ENCODE results near the gene NCOA1. TPM values are rescaled to one million over a fixed set of nuclear protein-coding genes. Genes with fewer than 3 reads are reported as not detected.

Gene NCOA1
- total and polyA plus RNA-seq, 2 of the 4 experiments (the other 2 are of a cell fraction) = 6.7 to 11.3 TPM

DNA sequence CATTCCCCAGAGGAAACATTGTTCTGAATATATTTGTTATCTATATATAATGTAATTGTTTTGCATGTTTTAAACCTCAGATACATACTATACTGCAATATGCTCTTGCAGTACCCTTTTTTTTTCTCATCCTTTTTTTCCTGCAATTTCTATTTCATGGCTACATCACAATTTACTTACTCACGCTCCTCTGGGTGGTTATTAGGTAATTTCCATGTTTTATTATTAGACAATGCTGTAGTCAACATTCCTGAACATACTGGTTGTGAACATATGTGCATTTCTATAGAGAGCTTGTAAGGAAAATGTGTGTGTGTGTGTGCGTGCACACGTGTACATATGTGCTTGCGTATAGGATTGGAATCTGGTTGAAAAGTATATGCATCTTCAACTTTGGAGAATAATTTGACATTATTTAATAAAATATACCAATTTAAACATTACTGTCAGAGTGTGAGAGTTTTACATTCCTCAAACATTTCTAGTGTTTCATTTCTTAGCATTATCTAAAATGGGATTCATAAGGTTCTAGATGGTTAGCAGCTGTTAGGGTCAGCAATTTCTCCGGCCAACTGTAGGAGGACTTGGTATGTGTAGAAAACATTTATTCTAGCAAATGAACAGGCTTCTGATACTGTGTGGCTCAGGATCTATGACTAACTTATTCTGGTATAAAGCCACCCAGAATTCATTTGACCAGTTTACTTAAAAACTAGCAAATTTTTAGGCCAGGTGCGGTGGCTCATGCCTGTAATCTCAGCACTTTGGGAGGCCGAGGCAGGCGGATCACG lies 22.4 kb downstream of the NCOA1 start:
- no peak overlapping the region for H4K8ac ChIP-seq (ENCODE audit: low read depth in 2 of 2, low read length in 2 of 2)
- H3K56ac ChIP-seq (ENCODE audit: extremely low read depth, insufficient read depth, low read length) = no peak overlapping the region
- ChIA-PET POLR2A (ENCODE audit: unreplicated experiment) (no interaction called here), CTCF (no interaction called here)
- no peak overlapping the region for H2BK20ac ChIP-seq (ENCODE audit: low read depth, low read length)
- H3K9ac ChIP-seq (ENCODE audit: low read depth, low read length) = no peak overlapping the region
- peak; percentile 59 for ATAC-seq (ENCODE audit: low read depth)
- peaks cover 8% of the 10 kb centered on the region; the same call in 1 of the 2 replicates for H4K20me1 ChIP-seq (ENCODE audit: insufficient read depth, low read length)
- no peak overlapping the region for H3K14ac ChIP-seq (replicated peaks; ENCODE audit: low read depth, low read length)
- no peak overlapping the region for H2BK15ac ChIP-seq (ENCODE audit: low read depth, low read length)
- H3K9me3 ChIP-seq (ENCODE audit: control insufficient read depth, insufficient read depth, low read length) = no peaks in the 10 kb centered on the region
- dilution Hi-C loops (cut with HindIII; ENCODE audit: low sequenced_read_pairs, unreplicated experiment) = no loop called here
- H2AFZ ChIP-seq (replicated peaks; ENCODE audit: low read length, poor library complexity) = no peak overlapping the region
- no peak overlapping the region for H4K5ac ChIP-seq (ENCODE audit: low read depth, low read length)
- no peak overlapping the region for H4K91ac ChIP-seq (ENCODE audit: insufficient read depth, low read depth, low read length)
- no peak overlapping the region for H2AK9ac ChIP-seq (replicated peaks; ENCODE audit: low read depth, low read length, poor library complexity)
- H2BK120ac ChIP-seq (ENCODE audit: low read depth, low read length) = no peak overlapping the region
- no peak overlapping the region for H3K4ac ChIP-seq (ENCODE audit: low read depth, low read length)
- peaks cover 13 to 21% of the 10 kb centered on the region in 2 experiments; a peak in 3 of 4 replicates for H3K79me1 ChIP-seq (ENCODE audit: low read depth in 1 of 2, low read length in 2 of 2)
- H3K36me3 ChIP-seq (ENCODE audit: control insufficient read depth, insufficient read depth, low read length) = no peaks in the 10 kb centered on the region
- TF ChIP-seq USF2 (IDR thresholded peaks at IDR 0.05; ENCODE audit: low read depth, low read length) (no peak), ELK1 (IDR thresholded peaks at IDR 0.05; ENCODE audit: borderline replicate concordance, low read depth, low read length) (no peak), BHLHE40 (IDR thresholded peaks at IDR 0.05; ENCODE audit: low read depth, low read length) (no peak), RFX5 (IDR thresholded peaks at IDR 0.05; ENCODE audit: low read depth, low read length) (no peak), RCOR1 (IDR thresholded peaks at IDR 0.05; ENCODE audit: insufficient replicate concordance, low read length) (no peak), MXI1 (IDR thresholded peaks at IDR 0.05; ENCODE audit: borderline replicate concordance, low read depth, low read length) (no peak), SMC3 (IDR thresholded peaks at IDR 0.05; ENCODE audit: low read depth, low read length) (no peak), NFE2L2 (IDR thresholded peaks at IDR 0.05; ENCODE audit: low read depth, low read length) (no peak), POLR2A (IDR thresholded peaks at IDR 0.05; ENCODE audit: low read depth, low read length) (no peak), CHD1 (IDR thresholded peaks at IDR 0.05; ENCODE audit: low read depth, low read length) (no peak), CTCF (conservative IDR thresholded peaks at IDR 0.05; ENCODE audit: low read depth, low read length) (no peak), RAD21 (IDR thresholded peaks at IDR 0.05; ENCODE audit: low read length) (no peak), MAFK (IDR thresholded peaks at IDR 0.05; ENCODE audit: low read depth, low read length) (no peak), MAZ (IDR thresholded peaks at IDR 0.05; ENCODE audit: borderline replicate concordance, low read depth, low read length) (no peak)
- intact Hi-C loops (cut with micrococcal nuclease) = no loop called here
- no peaks in the 10 kb centered on the region for H3K27me3 ChIP-seq (ENCODE audit: control insufficient read depth, insufficient read depth, low read length)
- DNase-seq = no peak
- no peak overlapping the region for H3K23ac ChIP-seq (ENCODE audit: low read depth, low read length)
- no peak overlapping the region for H3K4me3 ChIP-seq (ENCODE audit: insufficient read depth, low read depth, low read length)
- H3K4me1 ChIP-seq (ENCODE audit: control insufficient read depth, insufficient read depth, low read length) = peaks cover 6% of the 10 kb centered on the region
- no peak overlapping the region for H2BK5ac ChIP-seq (ENCODE audit: low read depth, low read length, poor library complexity, severe bottlenecking)
- WGBS, 2 experiments (ENCODE audit: extremely low coverage in 2 of 2, insufficient read length in 1 of 2) = 83% methylated on average over 1 of the region's 9 CpGs; no CpG with 5 or more reads in 1 of the 2 experiments
- no peak overlapping the region for H2AK5ac ChIP-seq (ENCODE audit: low read depth, low read length)
- BruUV-seq (replicated peaks) = no TSS peak
- no peak overlapping the region for H3K27ac ChIP-seq (ENCODE audit: insufficient read depth, low read length)
- no peak overlapping the region for H3K18ac ChIP-seq (ENCODE audit: low read depth, low read length)
- no peaks in the 10 kb centered on the region for H3K9me1 ChIP-seq (ENCODE audit: insufficient read depth, low read length)
- in situ Hi-C loops (cut with MboI; ENCODE audit: low sequenced_read_pairs) = no loop called here
- no peak overlapping the region for H3K4me2 ChIP-seq (ENCODE audit: low read depth, low read length)

All from IMR-90 (cell line).